Measurements from ENCODE around the gene KCNK4. TPM values are rescaled to one million over a fixed set of nuclear protein-coding genes. Genes with fewer than 3 reads are reported as not detected.
"Not testable (repeated sequence)": the region's sequence is repeated elsewhere in the genome, so short reads cannot be mapped to it uniquely, and the experiment has no call there.

The KCNK4 gene
- polyA plus RNA-seq, 1 donor from 2014 or later, result 1.0 TPM

DNA sequence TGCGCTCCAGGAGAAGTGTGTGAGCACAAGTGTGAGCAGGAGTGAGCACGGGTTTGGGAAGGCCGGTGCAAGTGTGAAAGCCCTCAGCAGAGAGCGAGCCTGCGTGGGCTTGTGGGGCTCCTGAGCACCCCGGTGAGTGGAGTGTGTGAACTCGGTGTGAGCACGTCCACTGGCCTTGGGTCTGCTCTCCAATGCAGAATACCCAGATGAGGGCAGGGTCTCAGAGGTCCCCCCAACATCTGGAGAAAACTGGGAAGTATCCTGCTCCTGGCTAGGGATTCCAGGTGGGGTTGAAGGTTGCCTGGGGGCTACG lies 15.4 kb downstream of the KCNK4 start:
- Histone ChIP-seq H3K79me2 (replicated peaks; ENCODE audit: insufficient read depth, low read length) (peaks cover 10% of the 10 kb centered on the region), H2AFZ (ENCODE audit: low read depth, low read length) (no peak overlapping the region), H3K27ac (ENCODE audit: low read length) (no peak overlapping the region), H3F3A (ENCODE audit: insufficient read depth, low read length, poor library complexity, severe bottlenecking) (no peaks in the 10 kb centered on the region), H3K4me2 (ENCODE audit: low read length) (peak overlapping the region; percentile 56), H3K9ac (ENCODE audit: low read length) (peak overlapping the region; percentile 75), H3K9me3 (ENCODE audit: low read length) (no peaks in the 10 kb centered on the region), H3K27me3 (ENCODE audit: insufficient read depth, low read depth, low read length) (peaks cover 5% of the 10 kb centered on the region), H3K36me3 (ENCODE audit: insufficient read depth, low read length) (no peaks in the 10 kb centered on the region), H3K9me2 (ENCODE audit: insufficient read depth, low read length) (no peaks in the 10 kb centered on the region), H3K4me3 (ENCODE audit: low read length) (peak overlapping the region; percentile 78), H4K20me1 (ENCODE audit: insufficient read depth) (peaks cover 6% of the 10 kb centered on the region)
- no peak for TF ChIP-seq POLR2AphosphoS5 (IDR thresholded peaks at IDR 0.05)
- TF ChIP-seq, protein P1, sequence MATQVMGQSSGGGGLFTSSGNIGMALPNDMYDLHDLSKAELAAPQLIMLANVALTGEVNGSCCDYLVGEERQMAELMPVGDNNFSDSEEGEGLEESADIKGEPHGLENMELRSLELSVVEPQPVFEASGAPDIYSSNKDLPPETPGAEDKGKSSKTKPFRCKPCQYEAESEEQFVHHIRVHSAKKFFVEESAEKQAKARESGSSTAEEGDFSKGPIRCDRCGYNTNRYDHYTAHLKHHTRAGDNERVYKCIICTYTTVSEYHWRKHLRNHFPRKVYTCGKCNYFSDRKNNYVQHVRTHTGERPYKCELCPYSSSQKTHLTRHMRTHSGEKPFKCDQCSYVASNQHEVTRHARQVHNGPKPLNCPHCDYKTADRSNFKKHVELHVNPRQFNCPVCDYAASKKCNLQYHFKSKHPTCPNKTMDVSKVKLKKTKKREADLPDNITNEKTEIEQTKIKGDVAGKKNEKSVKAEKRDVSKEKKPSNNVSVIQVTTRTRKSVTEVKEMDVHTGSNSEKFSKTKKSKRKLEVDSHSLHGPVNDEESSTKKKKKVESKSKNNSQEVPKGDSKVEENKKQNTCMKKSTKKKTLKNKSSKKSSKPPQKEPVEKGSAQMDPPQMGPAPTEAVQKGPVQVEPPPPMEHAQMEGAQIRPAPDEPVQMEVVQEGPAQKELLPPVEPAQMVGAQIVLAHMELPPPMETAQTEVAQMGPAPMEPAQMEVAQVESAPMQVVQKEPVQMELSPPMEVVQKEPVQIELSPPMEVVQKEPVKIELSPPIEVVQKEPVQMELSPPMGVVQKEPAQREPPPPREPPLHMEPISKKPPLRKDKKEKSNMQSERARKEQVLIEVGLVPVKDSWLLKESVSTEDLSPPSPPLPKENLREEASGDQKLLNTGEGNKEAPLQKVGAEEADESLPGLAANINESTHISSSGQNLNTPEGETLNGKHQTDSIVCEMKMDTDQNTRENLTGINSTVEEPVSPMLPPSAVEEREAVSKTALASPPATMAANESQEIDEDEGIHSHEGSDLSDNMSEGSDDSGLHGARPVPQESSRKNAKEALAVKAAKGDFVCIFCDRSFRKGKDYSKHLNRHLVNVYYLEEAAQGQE (IDR thresholded peaks at IDR 0.05; ENCODE audit: borderline replicate concordance), result no peak

DNA sequence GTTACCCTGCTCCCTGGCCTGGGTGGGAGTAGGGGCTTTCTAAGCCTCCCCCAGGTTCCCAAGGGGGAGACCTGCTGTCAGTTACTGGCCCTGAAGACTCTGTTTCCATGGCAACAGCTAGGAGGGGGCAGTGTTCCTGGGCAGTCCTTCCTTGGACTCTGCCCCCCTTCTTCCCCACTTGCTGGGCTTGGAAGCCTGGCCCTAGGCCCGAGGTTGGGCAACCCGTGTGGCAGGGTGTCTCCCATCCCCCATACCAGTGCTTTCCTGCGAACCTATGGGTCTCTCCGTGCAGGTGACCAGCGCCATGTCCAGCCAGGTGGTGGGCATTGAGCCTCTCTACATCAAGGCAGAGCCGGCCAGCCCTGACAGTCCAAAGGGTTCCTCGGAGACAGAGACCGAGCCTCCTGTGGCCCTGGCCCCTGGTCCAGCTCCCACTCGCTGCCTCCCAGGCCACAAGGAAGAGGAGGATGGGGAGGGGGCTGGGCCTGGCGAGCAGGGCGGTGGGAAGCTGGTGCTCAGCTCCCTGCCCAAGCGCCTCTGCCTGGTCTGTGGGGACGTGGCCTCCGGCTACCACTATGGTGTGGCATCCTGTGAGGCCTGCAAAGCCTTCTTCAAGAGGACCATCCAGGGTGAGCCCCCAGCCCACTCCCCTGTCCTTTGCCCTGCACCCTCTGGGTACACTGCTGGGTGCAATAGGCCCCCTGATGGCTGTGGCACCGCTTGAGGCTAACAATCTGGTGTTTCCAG lies 15.9 kb downstream of the KCNK4 start:
- no peaks in the 10 kb centered on the region for H3K9me2 ChIP-seq (ENCODE audit: insufficient read depth, low read length)
- H3K27ac ChIP-seq (ENCODE audit: low read length), result no peak overlapping the region
- no peaks in the 10 kb centered on the region for H3F3A ChIP-seq (ENCODE audit: insufficient read depth, low read length, poor library complexity, severe bottlenecking)
- peak overlapping the region; percentile 78 for H3K4me3 ChIP-seq (ENCODE audit: low read length)
- H4K20me1 ChIP-seq (ENCODE audit: insufficient read depth), result peaks cover 6% of the 10 kb centered on the region
- TF ChIP-seq TAF1 (IDR thresholded peaks at IDR 0.05; ENCODE audit: low read depth) (no peak), SMC3 (conservative IDR thresholded peaks at IDR 0.05; ENCODE audit: poor library complexity) (no peak), EP300 (conservative IDR thresholded peaks at IDR 0.05; ENCODE audit: poor library complexity, severe bottlenecking) (no peak), POLR2AphosphoS5 (IDR thresholded peaks at IDR 0.05) (no peak), EZH2 (IDR thresholded peaks at IDR 0.05; ENCODE audit: borderline replicate concordance, insufficient read depth, low read length, poor library complexity, severe bottlenecking) (no peak), RAD21 (conservative IDR thresholded peaks at IDR 0.05) (no peak)
- TF ChIP-seq, protein P2, sequence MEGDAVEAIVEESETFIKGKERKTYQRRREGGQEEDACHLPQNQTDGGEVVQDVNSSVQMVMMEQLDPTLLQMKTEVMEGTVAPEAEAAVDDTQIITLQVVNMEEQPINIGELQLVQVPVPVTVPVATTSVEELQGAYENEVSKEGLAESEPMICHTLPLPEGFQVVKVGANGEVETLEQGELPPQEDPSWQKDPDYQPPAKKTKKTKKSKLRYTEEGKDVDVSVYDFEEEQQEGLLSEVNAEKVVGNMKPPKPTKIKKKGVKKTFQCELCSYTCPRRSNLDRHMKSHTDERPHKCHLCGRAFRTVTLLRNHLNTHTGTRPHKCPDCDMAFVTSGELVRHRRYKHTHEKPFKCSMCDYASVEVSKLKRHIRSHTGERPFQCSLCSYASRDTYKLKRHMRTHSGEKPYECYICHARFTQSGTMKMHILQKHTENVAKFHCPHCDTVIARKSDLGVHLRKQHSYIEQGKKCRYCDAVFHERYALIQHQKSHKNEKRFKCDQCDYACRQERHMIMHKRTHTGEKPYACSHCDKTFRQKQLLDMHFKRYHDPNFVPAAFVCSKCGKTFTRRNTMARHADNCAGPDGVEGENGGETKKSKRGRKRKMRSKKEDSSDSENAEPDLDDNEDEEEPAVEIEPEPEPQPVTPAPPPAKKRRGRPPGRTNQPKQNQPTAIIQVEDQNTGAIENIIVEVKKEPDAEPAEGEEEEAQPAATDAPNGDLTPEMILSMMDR (IDR thresholded peaks at IDR 0.05; ENCODE audit: poor library complexity, severe bottlenecking), result no peak
- TF ChIP-seq, protein P1 (IDR thresholded peaks at IDR 0.05; ENCODE audit: borderline replicate concordance), result no peak
- H3K9ac ChIP-seq (ENCODE audit: low read length), result peak overlapping the region; percentile 75
- no peaks in the 10 kb centered on the region for H3K36me3 ChIP-seq (ENCODE audit: insufficient read depth, low read length)
- H2AFZ ChIP-seq (ENCODE audit: low read depth, low read length), result no peak overlapping the region
- H3K79me2 ChIP-seq (replicated peaks; ENCODE audit: insufficient read depth, low read length), result peaks cover 10% of the 10 kb centered on the region
- peak overlapping the region; percentile 56 for H3K4me2 ChIP-seq (ENCODE audit: low read length)
- H3K27me3 ChIP-seq (ENCODE audit: insufficient read depth, low read depth, low read length), result no peaks in the 10 kb centered on the region
- no peaks in the 10 kb centered on the region for H3K9me3 ChIP-seq (ENCODE audit: low read length)

DNA sequence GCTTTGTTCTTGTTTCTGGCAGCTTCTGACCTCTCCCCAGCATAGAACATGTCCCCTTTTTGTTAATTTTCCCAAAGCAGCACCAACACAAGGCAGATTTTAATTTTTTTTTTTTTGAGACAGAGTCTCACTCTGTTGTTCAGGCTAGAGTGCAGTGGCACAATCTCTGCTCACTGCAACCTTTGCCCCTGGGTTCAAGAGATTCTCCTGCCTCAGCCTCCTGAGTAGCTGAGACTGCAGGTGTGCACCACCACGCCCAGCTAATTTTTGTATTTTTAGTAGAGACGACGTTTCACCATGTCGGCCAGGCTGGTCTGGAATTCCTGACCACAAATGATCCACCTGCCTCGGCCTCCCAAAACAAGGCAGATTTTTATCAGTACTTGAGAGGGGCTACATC lies 16.7 kb downstream of the KCNK4 start:
- H2AFZ ChIP-seq (ENCODE audit: low read depth, low read length); H3K9me3 ChIP-seq (ENCODE audit: low read length); H3K36me3 ChIP-seq (ENCODE audit: insufficient read depth, low read length); H3K27me3 ChIP-seq (ENCODE audit: insufficient read depth, low read depth, low read length); H3K4me3 ChIP-seq (ENCODE audit: low read length); H3F3A ChIP-seq (ENCODE audit: insufficient read depth, low read length, poor library complexity, severe bottlenecking); H3K4me2 ChIP-seq (ENCODE audit: low read length); H3K27ac ChIP-seq (ENCODE audit: low read length); H4K20me1 ChIP-seq (ENCODE audit: insufficient read depth); H3K9ac ChIP-seq (ENCODE audit: low read length); H3K9me2 ChIP-seq (ENCODE audit: insufficient read depth, low read length): not testable (repeated sequence)
- peaks cover 10% of the 10 kb centered on the region for H3K79me2 ChIP-seq (replicated peaks; ENCODE audit: insufficient read depth, low read length)

Measured in neural cell (in vitro differentiated cells).